GM23338 (cell line): ENCODE measurements around the gene UVSSA.
"Not testable (repeated sequence)": the region's sequence is repeated elsewhere in the genome, so short reads cannot be mapped to it uniquely, and the experiment has no call there.

Source experiments
- CREB1 ChIP-seq: fragments of 250-450 bp; sonication (Bioruptor Pico); IDR thresholded peaks from 2 replicates; pipeline ENCODE4 v1.5.0; 2020; ENCODE audit warnings: low read depth, mild to moderate bottlenecking, moderate library complexity
- EZH2 ChIP-seq: fragments of 200-600 bp; sonication (generic); IDR thresholded peaks from one replicate; pipeline ENCODE4 v1.8.0; 2017; ENCODE audit warnings: antibody characterized with exemption, mild to moderate bottlenecking, low read depth; ENCODE audit not compliant: unreplicated experiment
- EZH2phosphoT487 ChIP-seq: fragments of 200-600 bp; sonication (generic); IDR thresholded peaks from one replicate; pipeline ENCODE4 v1.8.1; 2018; ENCODE audit warnings: antibody characterized with exemption; ENCODE audit not compliant: unreplicated experiment
- JUNB ChIP-seq: IDR thresholded peaks from one replicate; pipeline ENCODE4 v1.6.1; 2016; ENCODE audit warnings: antibody characterized with exemption; ENCODE audit not compliant: unreplicated experiment
- NANOG ChIP-seq: IDR thresholded peaks from 2 replicates; pipeline ENCODE4 v1.6.1; 2016; ENCODE audit warnings: antibody characterized with exemption, borderline replicate concordance
- POLR2AphosphoS5 ChIP-seq: IDR thresholded peaks from 2 replicates; pipeline ENCODE4 v1.6.1; 2016; ENCODE audit warnings: antibody characterized with exemption, low read depth
- ZNF331 ChIP-seq: fragments of 250-450 bp; sonication (Bioruptor Pico); IDR thresholded peaks from 2 replicates; pipeline ENCODE4 v1.5.0; 2020; ENCODE audit warnings: low read depth, mild to moderate bottlenecking, moderate library complexity
- TF ChIP-seq, protein P1 (sequence below), 2 experiments: fragments of 200-600 bp in 1 of 2; sonication (generic) in 1 of 2; conservative IDR thresholded peaks; 2 replicates each; pipeline versions ENCODE4 v1.5.1 to v1.6.1; 2016 to 2017; ENCODE audit warnings: antibody characterized with exemption in 2 of 2, low read depth in 2 of 2, mild to moderate bottlenecking in 2 of 2, moderate library complexity in 1 of 2
- TF ChIP-seq, protein P2 (sequence below): IDR thresholded peaks from one replicate; pipeline ENCODE4 v1.6.1; 2018; ENCODE audit warnings: antibody characterized with exemption; ENCODE audit not compliant: unreplicated experiment
- TF ChIP-seq, protein P3 (sequence below): IDR thresholded peaks from 2 replicates; pipeline ENCODE4 v1.6.1; 2016; ENCODE audit warnings: antibody characterized with exemption

- TF ChIP-seq, protein P1, sequence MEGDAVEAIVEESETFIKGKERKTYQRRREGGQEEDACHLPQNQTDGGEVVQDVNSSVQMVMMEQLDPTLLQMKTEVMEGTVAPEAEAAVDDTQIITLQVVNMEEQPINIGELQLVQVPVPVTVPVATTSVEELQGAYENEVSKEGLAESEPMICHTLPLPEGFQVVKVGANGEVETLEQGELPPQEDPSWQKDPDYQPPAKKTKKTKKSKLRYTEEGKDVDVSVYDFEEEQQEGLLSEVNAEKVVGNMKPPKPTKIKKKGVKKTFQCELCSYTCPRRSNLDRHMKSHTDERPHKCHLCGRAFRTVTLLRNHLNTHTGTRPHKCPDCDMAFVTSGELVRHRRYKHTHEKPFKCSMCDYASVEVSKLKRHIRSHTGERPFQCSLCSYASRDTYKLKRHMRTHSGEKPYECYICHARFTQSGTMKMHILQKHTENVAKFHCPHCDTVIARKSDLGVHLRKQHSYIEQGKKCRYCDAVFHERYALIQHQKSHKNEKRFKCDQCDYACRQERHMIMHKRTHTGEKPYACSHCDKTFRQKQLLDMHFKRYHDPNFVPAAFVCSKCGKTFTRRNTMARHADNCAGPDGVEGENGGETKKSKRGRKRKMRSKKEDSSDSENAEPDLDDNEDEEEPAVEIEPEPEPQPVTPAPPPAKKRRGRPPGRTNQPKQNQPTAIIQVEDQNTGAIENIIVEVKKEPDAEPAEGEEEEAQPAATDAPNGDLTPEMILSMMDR (conservative IDR thresholded peaks at IDR 0.05; ENCODE audit: low read depth in 2 of 2): not testable (repeated sequence)
- TF ChIP-seq POLR2AphosphoS5; EZH2; CREB1; JUNB; ZNF331 (CRISPR knock-in tag); EZH2phosphoT487; NANOG: not testable (repeated sequence)
- TF ChIP-seq, protein P2, sequence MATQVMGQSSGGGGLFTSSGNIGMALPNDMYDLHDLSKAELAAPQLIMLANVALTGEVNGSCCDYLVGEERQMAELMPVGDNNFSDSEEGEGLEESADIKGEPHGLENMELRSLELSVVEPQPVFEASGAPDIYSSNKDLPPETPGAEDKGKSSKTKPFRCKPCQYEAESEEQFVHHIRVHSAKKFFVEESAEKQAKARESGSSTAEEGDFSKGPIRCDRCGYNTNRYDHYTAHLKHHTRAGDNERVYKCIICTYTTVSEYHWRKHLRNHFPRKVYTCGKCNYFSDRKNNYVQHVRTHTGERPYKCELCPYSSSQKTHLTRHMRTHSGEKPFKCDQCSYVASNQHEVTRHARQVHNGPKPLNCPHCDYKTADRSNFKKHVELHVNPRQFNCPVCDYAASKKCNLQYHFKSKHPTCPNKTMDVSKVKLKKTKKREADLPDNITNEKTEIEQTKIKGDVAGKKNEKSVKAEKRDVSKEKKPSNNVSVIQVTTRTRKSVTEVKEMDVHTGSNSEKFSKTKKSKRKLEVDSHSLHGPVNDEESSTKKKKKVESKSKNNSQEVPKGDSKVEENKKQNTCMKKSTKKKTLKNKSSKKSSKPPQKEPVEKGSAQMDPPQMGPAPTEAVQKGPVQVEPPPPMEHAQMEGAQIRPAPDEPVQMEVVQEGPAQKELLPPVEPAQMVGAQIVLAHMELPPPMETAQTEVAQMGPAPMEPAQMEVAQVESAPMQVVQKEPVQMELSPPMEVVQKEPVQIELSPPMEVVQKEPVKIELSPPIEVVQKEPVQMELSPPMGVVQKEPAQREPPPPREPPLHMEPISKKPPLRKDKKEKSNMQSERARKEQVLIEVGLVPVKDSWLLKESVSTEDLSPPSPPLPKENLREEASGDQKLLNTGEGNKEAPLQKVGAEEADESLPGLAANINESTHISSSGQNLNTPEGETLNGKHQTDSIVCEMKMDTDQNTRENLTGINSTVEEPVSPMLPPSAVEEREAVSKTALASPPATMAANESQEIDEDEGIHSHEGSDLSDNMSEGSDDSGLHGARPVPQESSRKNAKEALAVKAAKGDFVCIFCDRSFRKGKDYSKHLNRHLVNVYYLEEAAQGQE: not testable (repeated sequence)
- TF ChIP-seq, protein P3, sequence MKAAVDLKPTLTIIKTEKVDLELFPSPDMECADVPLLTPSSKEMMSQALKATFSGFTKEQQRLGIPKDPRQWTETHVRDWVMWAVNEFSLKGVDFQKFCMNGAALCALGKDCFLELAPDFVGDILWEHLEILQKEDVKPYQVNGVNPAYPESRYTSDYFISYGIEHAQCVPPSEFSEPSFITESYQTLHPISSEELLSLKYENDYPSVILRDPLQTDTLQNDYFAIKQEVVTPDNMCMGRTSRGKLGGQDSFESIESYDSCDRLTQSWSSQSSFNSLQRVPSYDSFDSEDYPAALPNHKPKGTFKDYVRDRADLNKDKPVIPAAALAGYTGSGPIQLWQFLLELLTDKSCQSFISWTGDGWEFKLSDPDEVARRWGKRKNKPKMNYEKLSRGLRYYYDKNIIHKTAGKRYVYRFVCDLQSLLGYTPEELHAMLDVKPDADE: not testable (repeated sequence)
Measured at GRCh38 chr4:1372576-1372975, 25.6 kb downstream of the UVSSA start.
